Liver (tissue), 9 donors: ENCODE data around the gene GATA1. TPM values are rescaled to one million over a fixed set of nuclear protein-coding genes. Genes with fewer than 3 reads are reported as not detected.

Experiments used
- DNase-seq: peaks from one replicate; pipeline ENCODE4 v3.0.0-alpha.2; 2017; ENCODE audit warnings: low spot score
- H3K27ac ChIP-seq, 2 donors: one replicate each; pipeline ENCODE4 v1.7.0; 2013; ENCODE audit warnings: inconsistent platforms in 2 of 2, low read length in 2 of 2, control low read depth in 1 of 2, low read depth in 1 of 2, mild to moderate bottlenecking in 1 of 2
- H3K27me3 ChIP-seq, 4 donors: one replicate each; pipeline versions ENCODE4 v1.6.1 to v1.7.0; 2013; ENCODE audit warnings: low read length in 3 of 4, inconsistent platforms in 1 of 4, mild to moderate bottlenecking in 1 of 4, moderate library complexity in 1 of 4; ENCODE audit not compliant: control insufficient read depth in 4 of 4, insufficient read depth in 4 of 4
- H3K36me3 ChIP-seq, 4 donors: one replicate each; pipeline versions ENCODE4 v1.6.1 to v1.7.0; 2013; ENCODE audit warnings: low read length in 3 of 4, mild to moderate bottlenecking in 3 of 4, low read depth in 1 of 4, moderate library complexity in 1 of 4; ENCODE audit not compliant: control insufficient read depth in 4 of 4, insufficient read depth in 3 of 4
- H3K4me1 ChIP-seq, 4 donors: one replicate each; pipeline versions ENCODE4 v1.6.1 to v1.7.0; 2013; ENCODE audit warnings: low read length in 3 of 4, mild to moderate bottlenecking in 3 of 4, moderate library complexity in 1 of 4; ENCODE audit not compliant: control insufficient read depth in 4 of 4, insufficient read depth in 4 of 4
- H3K4me3 ChIP-seq, 3 donors: one replicate each; pipeline versions ENCODE4 v1.6.1 to v1.7.0; 2013; ENCODE audit warnings: low read length in 3 of 3, control low read depth in 1 of 3, low read depth in 1 of 3, mild to moderate bottlenecking in 1 of 3
- H3K9ac ChIP-seq, 2 donors: one replicate each; pipeline ENCODE4 v1.7.0; 2013; ENCODE audit warnings: low read length in 2 of 2, mild to moderate bottlenecking in 2 of 2, moderate library complexity in 2 of 2, control low read depth in 1 of 2, low read depth in 1 of 2
- H3K9me3 ChIP-seq, 4 donors: one replicate each; pipeline versions ENCODE4 v1.6.1 to v1.7.0; 2013; ENCODE audit warnings: low read length in 3 of 4; ENCODE audit not compliant: control insufficient read depth in 4 of 4
- CTCF ChIP-seq: fragments of 150-350 bp; IDR thresholded peaks from 2 replicates; pipeline ENCODE4 v1.5.1; 2017; ENCODE audit warnings: improper control_type of control experiment, low read depth, low read length; ENCODE audit not compliant: missing input control
- EGR1 ChIP-seq, 2 donors: IDR thresholded peaks; 2 replicates each; pipeline ENCODE4 v1.6.1; 2016 to 2018; ENCODE audit warnings: antibody characterized with exemption in 2 of 2, low read depth in 2 of 2
- FOXA1 ChIP-seq: IDR thresholded peaks from 2 replicates; pipeline ENCODE4 v1.6.1; 2016; ENCODE audit warnings: antibody characterized with exemption
- FOXA2 ChIP-seq: IDR thresholded peaks from 2 replicates; pipeline ENCODE4 v1.6.1; 2016; ENCODE audit warnings: antibody characterized with exemption
- GABPA ChIP-seq, 2 donors: IDR thresholded peaks in 1 of 2; conservative IDR thresholded peaks in 1 of 2; 2 replicates each; pipeline ENCODE4 v1.6.1; 2016; ENCODE audit warnings: antibody characterized with exemption in 2 of 2, mild to moderate bottlenecking in 1 of 2, moderate library complexity in 1 of 2
- HNF4A ChIP-seq, 2 donors: conservative IDR thresholded peaks; 2 replicates each; pipeline ENCODE4 v1.6.1; 2016; ENCODE audit warnings: antibody characterized with exemption in 2 of 2, mild to moderate bottlenecking in 2 of 2
- JUND ChIP-seq, 2 donors: IDR thresholded peaks; 2 replicates each; pipeline ENCODE4 v1.6.1; 2016; ENCODE audit warnings: antibody characterized with exemption in 2 of 2
- NR2F2 ChIP-seq: IDR thresholded peaks from 2 replicates; pipeline ENCODE4 v1.6.1; 2016; ENCODE audit warnings: antibody characterized with exemption
- RAD21 ChIP-seq, 2 donors: IDR thresholded peaks; 2 replicates each; pipeline ENCODE4 v1.6.1; 2016; ENCODE audit warnings: antibody characterized with exemption in 2 of 2, mild to moderate bottlenecking in 2 of 2
- RXRA ChIP-seq, 2 donors: IDR thresholded peaks; 2 replicates each; pipeline ENCODE4 v1.6.1; 2017 to 2018; ENCODE audit warnings: antibody characterized with exemption in 2 of 2, mild to moderate bottlenecking in 1 of 2
- ZBTB33 ChIP-seq: IDR thresholded peaks from 2 replicates; pipeline ENCODE4 v1.6.1; 2016; ENCODE audit warnings: antibody characterized with exemption
- WGBS: extraction: QIAGEN DNeasy Blood & Tissue Kit; methylation state at CpG from one replicate; pipeline ENCODE4 v1.1.7; 2013; 5-methylcytosine and 5-hydroxymethylcytosine counted together
- polyA plus RNA-seq, 2 donors: library from polyadenylated mRNA; stranded (reverse) in 1 of 2; unstranded in 1 of 2; fragments of 200-250 nt in 1 of 2; fragments of >200 nt in 1 of 2; fragmentation: Nextera tagmentation in 1 of 2; extraction: Ambion mirVana in 1 of 2; gene quantifications; one replicate each; pipeline versions ENCODE4 v1.2.1 to v1.2.3, GENCODE V29; 2013 to 2015
- total RNA-seq, 2 donors: library from RNA; depleted of rRNA; stranded (reverse); fragments of >200 nt; gene quantifications; one replicate each; pipeline ENCODE4 v1.2.3, GENCODE V29; 2014
- TF ChIP-seq, protein P1 (sequence below): IDR thresholded peaks from 2 replicates; pipeline ENCODE4 v1.6.1; 2016; ENCODE audit warnings: antibody characterized with exemption
- TF ChIP-seq, protein P2 (sequence below): IDR thresholded peaks from 2 replicates; pipeline ENCODE4 v1.6.1; 2016; ENCODE audit warnings: antibody characterized with exemption, mild to moderate bottlenecking
- donor health status: healthy.
- donor health status: healthy.
- donor health status: healthy.
- donor health status: healthy.
- donor health status: healthy.

GATA1 gene
- total and polyA plus RNA-seq, 4 donors = 0.05 to 39.9 TPM; not detected in 2

DNA sequence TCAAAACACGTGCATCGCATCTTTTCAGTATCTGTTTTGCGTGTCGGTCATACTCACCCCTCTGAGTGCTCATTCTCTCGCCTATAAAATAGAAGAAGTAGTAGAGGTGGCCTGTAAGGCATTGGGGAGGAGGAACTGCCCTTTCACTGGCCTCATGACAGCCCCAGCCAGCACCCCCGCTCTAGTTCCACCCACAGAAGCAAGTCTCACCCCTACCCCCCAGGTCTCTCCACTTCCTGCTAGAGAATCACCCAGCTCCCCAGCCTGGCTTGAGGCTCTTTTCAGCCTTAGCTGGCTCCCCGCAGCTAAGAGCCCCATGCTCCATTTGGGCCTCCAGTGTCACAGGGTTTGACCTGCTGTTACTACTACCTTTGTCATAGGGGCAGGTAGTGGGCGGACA, 27.3 kb downstream of the GATA1 start (continued):
- TF ChIP-seq JUND (IDR thresholded peaks at IDR 0.05) (no peak), RXRA (IDR thresholded peaks at IDR 0.05) (no peak), EGR1 (IDR thresholded peaks at IDR 0.05; ENCODE audit: low read depth in 2 of 2) (no peak), ZBTB33 (no peak)

GRCh38 chrX:48814722-48815121, 28.3 kb downstream of the GATA1 start:
- Histone ChIP-seq H3K4me1 (peaks cover 0 to 5% (median 1%) of the 10 kb centered on the region in 4 donors), H3K27ac (no peak overlapping the region), H3K4me3 (no peak overlapping the region), H3K27me3 (no peaks in the 10 kb centered on the region), H3K9me3 (no peaks in the 10 kb centered on the region), H3K9ac (no peak overlapping the region), H3K36me3 (peaks cover 8 to 54% (median 13%) of the 10 kb centered on the region in 4 donors)
- TF ChIP-seq, protein P1, sequence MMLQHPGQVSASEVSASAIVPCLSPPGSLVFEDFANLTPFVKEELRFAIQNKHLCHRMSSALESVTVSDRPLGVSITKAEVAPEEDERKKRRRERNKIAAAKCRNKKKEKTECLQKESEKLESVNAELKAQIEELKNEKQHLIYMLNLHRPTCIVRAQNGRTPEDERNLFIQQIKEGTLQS = no peak
- TF ChIP-seq CTCF (no peak), GABPA (IDR thresholded peaks at IDR 0.05 in 1 of 2, conservative IDR thresholded peaks at IDR 0.05 in 1 of 2) (no peak), HNF4A (conservative IDR thresholded peaks at IDR 0.05) (no peak), RAD21 (IDR thresholded peaks at IDR 0.05) (no peak), FOXA2 (no peak)
- TF ChIP-seq, protein P2, sequence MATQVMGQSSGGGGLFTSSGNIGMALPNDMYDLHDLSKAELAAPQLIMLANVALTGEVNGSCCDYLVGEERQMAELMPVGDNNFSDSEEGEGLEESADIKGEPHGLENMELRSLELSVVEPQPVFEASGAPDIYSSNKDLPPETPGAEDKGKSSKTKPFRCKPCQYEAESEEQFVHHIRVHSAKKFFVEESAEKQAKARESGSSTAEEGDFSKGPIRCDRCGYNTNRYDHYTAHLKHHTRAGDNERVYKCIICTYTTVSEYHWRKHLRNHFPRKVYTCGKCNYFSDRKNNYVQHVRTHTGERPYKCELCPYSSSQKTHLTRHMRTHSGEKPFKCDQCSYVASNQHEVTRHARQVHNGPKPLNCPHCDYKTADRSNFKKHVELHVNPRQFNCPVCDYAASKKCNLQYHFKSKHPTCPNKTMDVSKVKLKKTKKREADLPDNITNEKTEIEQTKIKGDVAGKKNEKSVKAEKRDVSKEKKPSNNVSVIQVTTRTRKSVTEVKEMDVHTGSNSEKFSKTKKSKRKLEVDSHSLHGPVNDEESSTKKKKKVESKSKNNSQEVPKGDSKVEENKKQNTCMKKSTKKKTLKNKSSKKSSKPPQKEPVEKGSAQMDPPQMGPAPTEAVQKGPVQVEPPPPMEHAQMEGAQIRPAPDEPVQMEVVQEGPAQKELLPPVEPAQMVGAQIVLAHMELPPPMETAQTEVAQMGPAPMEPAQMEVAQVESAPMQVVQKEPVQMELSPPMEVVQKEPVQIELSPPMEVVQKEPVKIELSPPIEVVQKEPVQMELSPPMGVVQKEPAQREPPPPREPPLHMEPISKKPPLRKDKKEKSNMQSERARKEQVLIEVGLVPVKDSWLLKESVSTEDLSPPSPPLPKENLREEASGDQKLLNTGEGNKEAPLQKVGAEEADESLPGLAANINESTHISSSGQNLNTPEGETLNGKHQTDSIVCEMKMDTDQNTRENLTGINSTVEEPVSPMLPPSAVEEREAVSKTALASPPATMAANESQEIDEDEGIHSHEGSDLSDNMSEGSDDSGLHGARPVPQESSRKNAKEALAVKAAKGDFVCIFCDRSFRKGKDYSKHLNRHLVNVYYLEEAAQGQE = no peak
- DNase-seq = no peak
- WGBS = 97% methylated on average over 8 of the region's 8 CpGs

GRCh38 chrX:48815266-48815665, 28.9 kb downstream of the GATA1 start:
- Histone ChIP-seq H3K9me3 (no peaks in the 10 kb centered on the region), H3K4me1 (peaks cover 0 to 5% (median 1%) of the 10 kb centered on the region in 4 donors), H3K27ac (no peak overlapping the region), H3K4me3 (no peak overlapping the region), H3K27me3 (no peaks in the 10 kb centered on the region), H3K36me3 (peaks cover 10 to 59% (median 15%) of the 10 kb centered on the region in 4 donors), H3K9ac (no peak overlapping the region)
- TF ChIP-seq EGR1 (IDR thresholded peaks at IDR 0.05; ENCODE audit: low read depth in 2 of 2) (no peak), RAD21 (IDR thresholded peaks at IDR 0.05) (no peak), NR2F2 (no peak), FOXA1 (no peak)
- DNase-seq = no peak
- WGBS = 94% methylated on average over 8 of the region's 8 CpGs
